Measurements from ENCODE around the gene WDR54.

DNA sequence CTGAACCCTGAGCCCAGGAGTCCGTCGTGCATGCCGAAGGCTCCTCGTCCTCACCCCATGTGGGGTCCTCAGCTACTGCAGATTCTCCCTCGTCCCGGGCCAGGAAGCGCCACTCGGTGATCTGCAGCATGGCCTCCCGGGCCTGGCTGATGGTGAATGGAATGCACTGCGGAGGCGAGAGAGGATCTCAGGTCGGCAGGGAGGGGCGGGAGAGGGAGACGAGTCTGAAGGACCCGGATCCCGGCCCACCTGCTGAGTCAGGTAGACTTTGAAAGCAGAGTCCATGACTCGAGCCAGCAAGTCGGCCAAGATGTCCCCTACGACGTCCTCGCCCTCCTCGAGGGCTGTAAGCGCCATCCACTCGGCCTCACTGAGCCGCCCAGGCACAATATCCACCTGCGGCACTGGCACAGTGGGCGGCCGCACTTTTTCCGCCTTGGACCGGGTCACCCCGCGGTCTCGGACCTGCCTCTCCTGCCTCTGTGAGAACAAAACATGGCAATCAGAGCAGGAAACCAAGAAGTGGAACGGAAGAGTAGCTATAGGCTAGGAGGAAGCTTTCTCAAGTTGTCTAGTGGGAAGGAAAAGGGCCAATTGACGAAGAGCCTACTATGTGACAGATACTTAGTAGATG lies 5.7 kb upstream of the WDR54 start:
- TF ChIP-seq, protein P1, sequence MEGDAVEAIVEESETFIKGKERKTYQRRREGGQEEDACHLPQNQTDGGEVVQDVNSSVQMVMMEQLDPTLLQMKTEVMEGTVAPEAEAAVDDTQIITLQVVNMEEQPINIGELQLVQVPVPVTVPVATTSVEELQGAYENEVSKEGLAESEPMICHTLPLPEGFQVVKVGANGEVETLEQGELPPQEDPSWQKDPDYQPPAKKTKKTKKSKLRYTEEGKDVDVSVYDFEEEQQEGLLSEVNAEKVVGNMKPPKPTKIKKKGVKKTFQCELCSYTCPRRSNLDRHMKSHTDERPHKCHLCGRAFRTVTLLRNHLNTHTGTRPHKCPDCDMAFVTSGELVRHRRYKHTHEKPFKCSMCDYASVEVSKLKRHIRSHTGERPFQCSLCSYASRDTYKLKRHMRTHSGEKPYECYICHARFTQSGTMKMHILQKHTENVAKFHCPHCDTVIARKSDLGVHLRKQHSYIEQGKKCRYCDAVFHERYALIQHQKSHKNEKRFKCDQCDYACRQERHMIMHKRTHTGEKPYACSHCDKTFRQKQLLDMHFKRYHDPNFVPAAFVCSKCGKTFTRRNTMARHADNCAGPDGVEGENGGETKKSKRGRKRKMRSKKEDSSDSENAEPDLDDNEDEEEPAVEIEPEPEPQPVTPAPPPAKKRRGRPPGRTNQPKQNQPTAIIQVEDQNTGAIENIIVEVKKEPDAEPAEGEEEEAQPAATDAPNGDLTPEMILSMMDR (IDR thresholded peaks at IDR 0.05): no peak
- no peak for TF ChIP-seq POLR2A (IDR thresholded peaks at IDR 0.05)

Data from body of pancreas (tissue), 4 donors.